Pons (tissue), 1 donor: ENCODE results near the gene KCNA4.
A peak's percentile ranks its signal among the peaks of the same experiment; 100 is the strongest.
"Not testable (repeated sequence)": the region's sequence is repeated elsewhere in the genome, so short reads cannot be mapped to it uniquely, and the experiment has no call there.

Experiments
- DNase-seq: peaks from one replicate; pipeline ENCODE4 v3.0.0-alpha.2; 2016; ENCODE audit warnings: low spot score

KCNA4 gene

DNA sequence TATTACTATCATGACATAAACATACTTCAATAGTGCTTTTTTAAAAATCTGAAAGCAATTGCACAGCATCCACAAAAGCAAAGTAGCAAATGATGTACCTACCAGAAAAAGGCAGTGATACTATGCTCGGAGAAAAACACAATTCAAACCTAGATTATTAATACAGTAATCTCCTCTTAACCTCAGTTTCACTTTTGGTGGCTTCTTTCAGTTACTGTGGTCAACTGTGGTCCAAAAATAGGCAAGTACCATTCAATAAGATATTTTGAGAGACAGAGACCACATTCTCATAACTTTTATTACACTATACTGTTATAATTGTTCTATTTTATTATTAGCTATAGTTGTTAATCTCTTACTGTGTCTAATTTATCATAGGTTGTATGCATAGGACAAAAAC is 20.8 kb downstream of the KCNA4 start:
- no peak for DNase-seq

DNA sequence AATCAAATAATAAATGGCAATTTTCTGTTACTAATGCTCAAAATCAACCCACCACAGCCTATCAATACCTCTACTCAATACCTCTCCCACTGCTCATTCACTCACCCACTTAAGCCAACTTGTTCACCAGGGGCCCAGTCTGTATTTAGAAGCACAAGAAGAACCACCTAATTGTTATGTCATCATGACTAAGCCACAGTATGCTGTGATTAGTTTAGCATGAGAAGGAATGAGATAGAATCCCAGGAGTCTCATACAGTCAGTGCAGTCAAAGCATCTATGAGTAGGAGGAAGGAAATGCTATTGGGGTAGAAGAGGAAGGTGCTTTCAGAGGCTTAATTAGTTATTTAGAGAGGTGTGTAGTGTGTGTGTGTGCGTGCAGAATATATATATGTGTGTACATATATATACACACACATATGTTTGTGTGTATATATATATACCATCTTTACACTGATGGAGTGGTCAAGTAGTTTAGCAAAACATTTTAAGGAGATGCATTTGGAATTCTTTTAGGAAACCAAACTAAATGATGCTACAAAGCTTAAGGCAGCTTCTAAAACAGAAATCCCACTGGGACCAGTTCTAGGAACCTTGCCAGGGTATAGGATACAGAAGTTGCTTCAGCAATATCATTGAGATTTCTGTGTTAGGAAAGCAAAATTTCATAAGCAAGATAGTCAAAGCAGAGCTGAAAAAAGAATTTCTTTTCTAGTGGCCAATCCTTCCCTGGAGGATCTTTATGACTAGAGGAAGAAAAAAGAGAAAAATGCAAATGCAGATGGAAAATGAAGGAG is 27.5 kb downstream of the KCNA4 start:
- DNase-seq, result no peak

DNA sequence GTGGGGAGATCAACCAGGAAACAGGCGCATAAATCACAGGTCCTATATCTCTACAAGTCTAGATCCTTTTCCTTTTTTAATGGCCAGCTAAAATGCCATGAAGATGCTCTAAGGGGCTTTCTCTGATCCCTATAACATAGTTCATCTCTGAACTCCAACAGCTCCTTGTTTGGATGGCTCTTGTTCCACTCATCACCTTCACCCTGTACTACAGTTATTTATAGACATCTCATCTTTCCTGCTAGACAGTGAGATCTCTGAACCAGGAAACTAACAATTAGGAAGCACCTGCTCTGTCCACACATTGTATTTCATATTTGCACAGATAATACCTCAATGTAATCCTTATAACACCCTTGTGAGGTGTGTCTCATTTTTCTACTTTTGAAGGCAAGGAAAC is 31.6 kb downstream of the KCNA4 start:
- no peak for DNase-seq

DNA sequence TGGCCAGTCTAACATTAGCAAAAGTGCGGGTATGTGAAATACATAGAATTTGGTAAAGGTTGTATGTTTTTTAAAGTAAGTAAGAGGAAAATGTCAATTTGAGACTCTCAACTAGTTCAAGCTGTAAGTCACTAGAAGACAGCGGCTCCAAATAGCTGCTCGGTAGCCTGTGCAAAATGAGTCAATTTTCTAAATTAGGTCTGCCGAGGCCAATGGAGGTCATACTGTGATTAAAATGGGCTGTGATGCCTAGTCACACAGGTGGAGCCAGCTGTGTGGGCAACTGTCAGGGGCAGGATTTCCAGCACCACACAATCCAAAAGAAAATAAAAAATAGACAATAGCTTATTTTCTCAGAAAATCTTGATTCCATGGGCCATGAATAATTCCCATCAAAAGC is 32.3 kb downstream of the KCNA4 start:
- DNase-seq, result no peak

DNA sequence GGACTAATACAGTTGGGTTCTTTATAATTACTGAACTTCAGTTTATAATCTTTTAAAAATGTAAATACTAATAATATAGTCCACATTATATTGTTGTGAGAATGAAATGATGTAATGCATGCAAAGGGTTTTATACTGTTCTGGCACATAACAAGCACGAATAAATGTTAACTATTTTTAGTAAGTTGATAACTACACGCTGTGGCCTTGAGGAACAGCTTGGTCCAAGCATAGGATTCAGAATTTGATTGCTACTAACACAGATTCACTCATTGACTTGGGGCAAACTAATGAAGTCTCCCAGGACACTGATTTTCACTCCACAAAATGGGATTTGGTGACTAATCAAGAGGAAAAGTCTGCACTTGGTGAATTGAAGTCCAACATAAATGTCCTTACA is 38.3 kb downstream of the KCNA4 start:
- no peak for DNase-seq

DNA sequence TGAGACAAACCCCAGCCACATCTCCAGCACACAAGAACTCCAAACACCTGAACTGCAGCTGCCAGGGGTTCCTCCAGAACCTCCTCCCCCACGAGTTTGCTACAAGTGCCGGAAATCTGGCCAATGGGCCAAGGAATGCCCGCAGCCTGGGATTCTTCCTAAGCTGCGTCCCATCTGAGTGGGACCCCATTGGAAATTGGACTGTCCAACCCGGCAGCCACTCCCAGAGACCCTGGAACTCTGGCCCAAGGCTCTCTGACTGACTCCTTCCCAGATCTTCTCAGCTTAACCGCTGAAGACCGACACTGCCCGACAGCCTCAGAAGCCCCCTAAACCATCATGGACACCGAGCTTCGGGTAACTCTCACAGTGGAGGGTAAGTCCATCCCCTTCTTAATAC is 41.2 kb downstream of the KCNA4 start:
- DNase-seq, result not testable (repeated sequence)

DNA sequence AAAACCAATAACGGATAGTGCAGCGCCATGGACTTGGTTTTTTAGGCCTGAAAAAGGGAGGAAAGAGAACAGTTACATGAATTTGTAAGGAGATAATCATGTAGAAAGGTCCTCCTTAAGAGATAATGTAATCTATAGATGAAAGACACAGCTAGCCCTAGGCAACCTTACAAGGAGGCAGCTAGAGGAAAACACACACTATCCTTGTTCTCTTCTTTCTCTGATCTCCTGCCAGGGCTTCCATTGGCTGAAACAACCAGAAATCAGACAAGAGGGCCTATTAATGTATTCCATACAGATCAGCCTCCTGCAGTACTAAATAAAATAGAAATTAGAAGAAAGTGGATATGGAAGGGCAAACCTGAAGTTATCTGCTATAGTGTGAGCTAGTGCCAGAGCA is 53.0 kb downstream of the KCNA4 start:
- DNase-seq, result peak; percentile 19

DNA sequence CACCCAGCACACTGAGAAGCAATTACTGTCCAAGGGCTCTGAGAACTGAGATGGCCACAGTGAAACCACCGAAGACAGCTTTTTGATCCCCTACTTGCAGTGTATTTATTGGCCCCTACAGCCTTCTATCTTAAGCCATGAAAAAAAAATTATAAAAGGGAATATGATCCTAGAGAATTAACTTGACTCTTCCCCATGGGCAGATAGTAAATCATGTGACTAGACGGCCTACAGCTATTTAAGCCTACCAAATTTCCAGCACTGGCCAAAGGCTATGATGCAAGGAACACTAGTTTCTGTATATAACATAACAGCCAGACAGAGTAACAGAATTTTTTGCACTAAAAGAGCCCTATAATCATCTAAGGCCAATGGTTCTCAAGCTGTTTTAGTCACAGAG is 53.8 kb downstream of the KCNA4 start:
- DNase-seq, result no peak

DNA sequence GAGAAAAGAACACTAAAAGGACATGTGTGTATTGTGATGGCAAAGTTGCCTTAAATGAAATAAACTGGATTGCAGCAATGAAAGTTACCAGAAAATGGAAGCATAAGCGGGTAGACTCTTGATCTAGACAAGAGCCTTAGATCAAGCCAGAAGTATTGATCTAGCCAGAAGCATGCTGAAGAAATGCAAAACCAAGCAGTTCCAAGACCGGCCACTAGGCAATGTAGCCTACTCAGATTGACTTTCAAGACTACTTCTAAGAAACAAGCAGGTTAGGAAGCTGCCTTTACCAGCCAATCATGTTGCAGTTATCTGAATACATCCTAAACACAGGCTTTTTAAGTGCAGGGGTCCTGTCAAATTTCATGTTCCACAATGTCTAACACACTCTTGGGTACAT is 54.6 kb downstream of the KCNA4 start:
- no peak for DNase-seq
